Thoracic aorta (tissue), 2 donors: ENCODE measurements around the gene MEIS2. TPM values are rescaled to one million over a fixed set of nuclear protein-coding genes. Genes with fewer than 3 reads are reported as not detected.

Experiments
- ATAC-seq: fragments of 150-250 bp; one replicate; pipeline ENCODE4 v1.8.0; 2017; ENCODE audit warnings: low read depth; ENCODE audit not compliant: insufficient number of reproducible peaks, low FRiP score
- DNase-seq: peaks from one replicate; pipeline ENCODE4 v3.0.0-alpha.2; 2020; ENCODE audit warnings: low spot score
- H3K27ac ChIP-seq, 2 donors: fragments of 200-600 bp; sonication (generic); 1 replicate in 1 of 2; 2 replicates in 1 of 2; pipeline ENCODE4 v1.5.1; 2016; ENCODE audit warnings: mild to moderate bottlenecking in 2 of 2, moderate library complexity in 2 of 2
- H3K27me3 ChIP-seq: fragments of 200-600 bp; sonication (generic); replicated peaks from 2 replicates; pipeline ENCODE4 v1.6.0; 2016; ENCODE audit warnings: mild to moderate bottlenecking; ENCODE audit not compliant: insufficient read depth
- H3K36me3 ChIP-seq: fragments of 200-600 bp; sonication (generic); one replicate; pipeline ENCODE4 v1.5.1; 2016
- H3K4me1 ChIP-seq, 2 donors: fragments of 200-600 bp; sonication (generic); 1 replicate in 1 of 2; 2 replicates in 1 of 2; pipeline versions ENCODE4 v1.5.1 to v1.6.0; 2016; ENCODE audit warnings: low read depth in 2 of 2, mild to moderate bottlenecking in 1 of 2; ENCODE audit not compliant: control insufficient read depth in 1 of 2
- H3K4me3 ChIP-seq: fragments of 200-600 bp; sonication (generic); 2 replicates; pipeline ENCODE4 v1.5.1; 2016; ENCODE audit warnings: mild to moderate bottlenecking
- H3K9me3 ChIP-seq: fragments of 200-600 bp; sonication (generic); 2 replicates; pipeline ENCODE4 v1.5.1; 2016
- CTCF ChIP-seq: fragments of 200-600 bp; sonication (generic); IDR thresholded peaks from one replicate; pipeline ENCODE4 v1.5.1; 2019; ENCODE audit warnings: antibody characterized with exemption
- total RNA-seq, 2 donors: library from RNA; depleted of rRNA; stranded (reverse); fragments of >200 nt; gene quantifications; one replicate each; pipeline versions ENCODE4 v1.1.0 to v1.2.3, GENCODE V29; 2016

Gene MEIS2
- total RNA-seq, 2 donors from 2014 or later, result 46.4 to 57.2 TPM

- no peak for TF ChIP-seq CTCF
These were observed 71.6 kb downstream of the MEIS2 start for GRCh38 chr15:37028625-37029296.

GRCh38 chr15:37020852-37021251 lies 79.5 kb downstream of the MEIS2 start:
- Histone ChIP-seq H3K4me1 (peaks cover 0 to 24% of the 10 kb centered on the region in 2 donors), H3K27me3 (no peaks in the 10 kb centered on the region), H3K4me3 (no peak overlapping the region), H3K27ac (peak overlapping the region; percentile 73 to 85), H3K36me3 (no peaks in the 10 kb centered on the region), H3K9me3 (no peaks in the 10 kb centered on the region)
- no peak for TF ChIP-seq CTCF
- no peak for ATAC-seq
- DNase-seq, result no peak

More at GRCh38 chr15:37028625-37029296, 71.6 kb downstream of the MEIS2 start:
- Histone ChIP-seq H3K36me3 (no peaks in the 10 kb centered on the region), H3K27me3 (no peaks in the 10 kb centered on the region), H3K4me1 (no peaks in the 10 kb centered on the region), H3K4me3 (no peak overlapping the region), H3K9me3 (no peaks in the 10 kb centered on the region), H3K27ac (no peak overlapping the region)
- no peak for ATAC-seq
- no peak for DNase-seq

GRCh38 chr15:37019479-37020433 lies 80.6 kb downstream of the MEIS2 start:
- TF ChIP-seq CTCF, result no peak
- H3K27me3 ChIP-seq, result no peaks in the 10 kb centered on the region

GRCh38 chr15:37017031-37017625 lies 83.2 kb downstream of the MEIS2 start:
- Histone ChIP-seq H3K9me3 (no peaks in the 10 kb centered on the region), H3K27ac (peak overlapping the region in 1 of 2 donors; percentile 71), H3K36me3 (no peaks in the 10 kb centered on the region), H3K27me3 (no peaks in the 10 kb centered on the region), H3K4me3 (no peak overlapping the region), H3K4me1 (peaks cover 6 to 36% of the 10 kb centered on the region in 2 donors)
- DNase-seq (no peak), ATAC-seq (no peak)
- TF ChIP-seq CTCF, result no peak

More at GRCh38 chr15:37019479-37020433, 80.6 kb downstream of the MEIS2 start:
- Histone ChIP-seq H3K27ac (peak overlapping the region; percentile 73 to 85), H3K9me3 (no peaks in the 10 kb centered on the region), H3K4me3 (peak overlapping the region; percentile 61), H3K36me3 (no peaks in the 10 kb centered on the region), H3K4me1 (peaks cover 6 to 33% of the 10 kb centered on the region in 2 donors)
- no peak for DNase-seq
- no peak for ATAC-seq

- DNase-seq, result peak; percentile 16
- H3K36me3 ChIP-seq, result no peaks in the 10 kb centered on the region
- H3K27me3 ChIP-seq, result no peaks in the 10 kb centered on the region
- no peak for TF ChIP-seq CTCF
- no peaks in the 10 kb centered on the region for H3K9me3 ChIP-seq
- H3K4me1 ChIP-seq, result peaks cover 6 to 36% of the 10 kb centered on the region in 2 donors
- peak; percentile 68 for ATAC-seq
- peak overlapping the region; percentile 61 to 71 for H3K27ac ChIP-seq
- H3K4me3 ChIP-seq, result peak overlapping the region; percentile 61
These were observed 84.1 kb downstream of the MEIS2 start for GRCh38 chr15:37016231-37016630.
